Sigmoid colon (tissue), 7 donors: ENCODE results near the gene HBG1. TPM values are rescaled to one million over a fixed set of nuclear protein-coding genes. Genes with fewer than 3 reads are reported as not detected.

Experiments used
- DNase-seq: peaks from one replicate; pipeline ENCODE4 v3.0.0-alpha.2; 2019
- H3K27ac ChIP-seq, 4 donors: fragments of 200-600 bp; sonication (generic); one replicate each; pipeline ENCODE4 v1.5.1; 2016 to 2019; ENCODE audit warnings: mild to moderate bottlenecking in 1 of 4
- H3K27me3 ChIP-seq, 3 donors: fragments of 200-600 bp; sonication (generic); one replicate each; pipeline ENCODE4 v1.5.1; 2019; ENCODE audit warnings: mild to moderate bottlenecking in 1 of 3
- H3K36me3 ChIP-seq, 4 donors: fragments of 200-600 bp; sonication (generic); one replicate each; pipeline ENCODE4 v1.5.1; 2016 to 2019
- H3K4me1 ChIP-seq, 4 donors: fragments of 200-600 bp; sonication (generic); one replicate each; pipeline ENCODE4 v1.5.1; 2017 to 2019
- H3K4me3 ChIP-seq, 4 donors: fragments of 200-600 bp; sonication (generic); one replicate each; pipeline ENCODE4 v1.5.1; 2017 to 2019; ENCODE audit warnings: mild to moderate bottlenecking in 2 of 4, moderate library complexity in 1 of 4
- H3K9me3 ChIP-seq, 4 donors: fragments of 200-600 bp in 3 of 4; sonication (generic) in 3 of 4; one replicate each; pipeline versions ENCODE4 v1.5.1 to v1.6.1; 2013 to 2019
- EP300 ChIP-seq, 4 donors: sonication (generic); formaldehyde crosslinking; IDR thresholded peaks; one replicate each; pipeline ENCODE4 v1.6.1; 2017; ENCODE audit warnings: antibody characterized with exemption in 4 of 4
- POLR2A ChIP-seq, 2 donors: fragments of 450-650 bp; IDR thresholded peaks; one replicate each; pipeline ENCODE4 v1.6.1; 2016; ENCODE audit warnings: antibody characterized with exemption in 2 of 2, mild to moderate bottlenecking in 2 of 2, moderate library complexity in 2 of 2
- POLR2AphosphoS5 ChIP-seq, 4 donors: sonication (generic); formaldehyde crosslinking; IDR thresholded peaks; one replicate each; pipeline ENCODE4 v1.6.1; 2017; ENCODE audit warnings: antibody characterized with exemption in 4 of 4
- WGBS, 2 donors: extraction: QIAGEN DNeasy Blood & Tissue Kit; methylation state at CpG; one replicate each; pipeline ENCODE4 v1.1.7; 2013; 5-methylcytosine and 5-hydroxymethylcytosine counted together
- intact Hi-C: fragments of 100-400 bp; cut with DNase I; formaldehyde crosslinking; loops from one replicate; pipeline ENCODE4 v1.15.1; 2023
- polyA plus RNA-seq, 3 donors: library from polyadenylated mRNA; stranded (reverse); fragments of 200-250 nt; gene quantifications; one replicate each; pipeline ENCODE4 v1.2.3, GENCODE V29; 2013
- total RNA-seq, 4 donors: library from RNA; depleted of rRNA; stranded (reverse); fragments of >200 nt; gene quantifications; one replicate each; pipeline ENCODE4 v1.1.0, GENCODE V29; 2016
- TF ChIP-seq, protein P1 (sequence below), 4 experiments: fragments of 450-650 bp in 3 of 4; fragments of 200-600 bp in 1 of 4; IDR thresholded peaks; one replicate each; pipeline ENCODE4 v1.5.1; 2016 to 2019; ENCODE audit warnings: antibody characterized with exemption in 4 of 4, mild to moderate bottlenecking in 3 of 4, moderate library complexity in 2 of 4
- donor health status: healthy with polysubstance abuse.
- donor health status: Bipolar disorder and iron deficiency.
- donor health status: healthy.

HBG1 gene
- total and polyA plus RNA-seq, 7 donors: not detected

GRCh38 chr11:5226732-5227310 lies 22.8 kb downstream of the HBG1 start, which contains the start of gene HBB:
TSS of gene HBB (minus strand) at chr11:5227071. CDS start at chr11:5227021, 50 bp downstream.
- Histone ChIP-seq H3K9me3 (no peaks in the 10 kb centered on the region), H3K27me3 (no peaks in the 10 kb centered on the region), H3K4me3 (no peak within 1 kb of the TSS), H3K4me1 (no peaks in the 10 kb centered on the region), H3K36me3 (no peaks in the 10 kb centered on the region), H3K27ac (no peak within 1 kb of the TSS)
- no peak for DNase-seq
- TF ChIP-seq POLR2AphosphoS5 (IDR thresholded peaks at IDR 0.05) (no peak), POLR2A (IDR thresholded peaks at IDR 0.05) (no peak), EP300 (IDR thresholded peaks at IDR 0.05) (no peak)
- TF ChIP-seq, protein P1, sequence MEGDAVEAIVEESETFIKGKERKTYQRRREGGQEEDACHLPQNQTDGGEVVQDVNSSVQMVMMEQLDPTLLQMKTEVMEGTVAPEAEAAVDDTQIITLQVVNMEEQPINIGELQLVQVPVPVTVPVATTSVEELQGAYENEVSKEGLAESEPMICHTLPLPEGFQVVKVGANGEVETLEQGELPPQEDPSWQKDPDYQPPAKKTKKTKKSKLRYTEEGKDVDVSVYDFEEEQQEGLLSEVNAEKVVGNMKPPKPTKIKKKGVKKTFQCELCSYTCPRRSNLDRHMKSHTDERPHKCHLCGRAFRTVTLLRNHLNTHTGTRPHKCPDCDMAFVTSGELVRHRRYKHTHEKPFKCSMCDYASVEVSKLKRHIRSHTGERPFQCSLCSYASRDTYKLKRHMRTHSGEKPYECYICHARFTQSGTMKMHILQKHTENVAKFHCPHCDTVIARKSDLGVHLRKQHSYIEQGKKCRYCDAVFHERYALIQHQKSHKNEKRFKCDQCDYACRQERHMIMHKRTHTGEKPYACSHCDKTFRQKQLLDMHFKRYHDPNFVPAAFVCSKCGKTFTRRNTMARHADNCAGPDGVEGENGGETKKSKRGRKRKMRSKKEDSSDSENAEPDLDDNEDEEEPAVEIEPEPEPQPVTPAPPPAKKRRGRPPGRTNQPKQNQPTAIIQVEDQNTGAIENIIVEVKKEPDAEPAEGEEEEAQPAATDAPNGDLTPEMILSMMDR (IDR thresholded peaks at IDR 0.05): no peak
- intact Hi-C loops: no loop called here
- WGBS, 2 donors: 32 to 67% methylated on average over 3 of the region's 3 CpGs

GRCh38 chr11:5225480-5225871 lies 24.2 kb downstream of the HBG1 start:
- DNase-seq: no peak
- TF ChIP-seq POLR2A (IDR thresholded peaks at IDR 0.05) (no peak), POLR2AphosphoS5 (IDR thresholded peaks at IDR 0.05) (no peak), EP300 (IDR thresholded peaks at IDR 0.05) (no peak)
- TF ChIP-seq, protein P1 (IDR thresholded peaks at IDR 0.05): no peak
- Histone ChIP-seq H3K4me1 (no peaks in the 10 kb centered on the region), H3K4me3 (no peak overlapping the region), H3K36me3 (no peaks in the 10 kb centered on the region), H3K9me3 (no peaks in the 10 kb centered on the region), H3K27me3 (no peaks in the 10 kb centered on the region), H3K27ac (no peak overlapping the region)
- intact Hi-C loops: no loop called here
- WGBS, 2 donors: 57 to 61% methylated on average over 2 of the region's 2 CpGs

- Histone ChIP-seq H3K36me3 (no peaks in the 10 kb centered on the region), H3K27ac (no peak overlapping the region), H3K4me1 (no peaks in the 10 kb centered on the region), H3K4me3 (no peak overlapping the region), H3K27me3 (no peaks in the 10 kb centered on the region), H3K9me3 (no peaks in the 10 kb centered on the region)
- TF ChIP-seq EP300 (IDR thresholded peaks at IDR 0.05) (no peak), POLR2AphosphoS5 (IDR thresholded peaks at IDR 0.05) (no peak), POLR2A (IDR thresholded peaks at IDR 0.05) (no peak)
- TF ChIP-seq, protein P1 (IDR thresholded peaks at IDR 0.05): no peak
- DNase-seq: no peak
- 77 to 81% methylated on average over 6 of the region's 6 CpGs for WGBS, 2 donors
- intact Hi-C loops: no loop called here
Measured at GRCh38 chr11:5224538-5225479, 24.8 kb downstream of the HBG1 start.

DNA sequence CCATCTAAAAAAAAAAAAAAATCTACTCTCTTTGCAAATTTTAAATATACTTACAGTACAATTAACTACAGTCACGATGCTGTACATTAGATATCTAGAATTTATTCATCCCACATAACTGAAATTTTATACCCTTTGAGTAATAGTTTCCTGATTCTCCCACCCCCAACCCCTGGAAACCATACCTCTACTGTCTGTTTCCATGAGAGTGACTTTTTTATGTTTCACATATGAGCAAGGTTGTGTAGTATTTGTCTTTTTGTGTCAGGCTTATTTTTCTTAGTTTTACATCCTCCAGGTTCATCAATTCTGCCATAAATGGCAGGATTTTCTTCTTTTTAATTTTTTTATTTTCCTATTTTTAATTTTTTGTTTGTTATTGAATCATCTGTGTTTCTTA lies 26.0 kb downstream of the HBG1 start:
- DNase-seq: no peak
- 68 to 81% methylated on average over 1 of the region's 1 CpG for WGBS, 2 donors
- TF ChIP-seq EP300 (IDR thresholded peaks at IDR 0.05) (no peak), POLR2AphosphoS5 (IDR thresholded peaks at IDR 0.05) (no peak)
- TF ChIP-seq, protein P1 (IDR thresholded peaks at IDR 0.05): no peak

More for the DNA sequence above, 26.0 kb downstream of the HBG1 start:
- Histone ChIP-seq H3K9me3 (no peaks in the 10 kb centered on the region), H3K36me3 (no peaks in the 10 kb centered on the region), H3K4me3 (no peak overlapping the region), H3K4me1 (no peaks in the 10 kb centered on the region), H3K27ac (no peak overlapping the region), H3K27me3 (no peaks in the 10 kb centered on the region)
- intact Hi-C loops: no loop called here
